LoVo (cell line): Measurements from ENCODE around the gene CEMIP2.
A peak's percentile ranks its signal among the peaks of the same experiment; 100 is the strongest.
"Not testable (repeated sequence)": the region's sequence is repeated elsewhere in the genome, so short reads cannot be mapped to it uniquely, and the experiment has no call there.

Experiments used
- DNase-seq: peaks from one replicate; pipeline ENCODE4 v3.0.0-alpha.2; 2016; ENCODE audit warnings: low spot score

CEMIP2 gene, protein sequence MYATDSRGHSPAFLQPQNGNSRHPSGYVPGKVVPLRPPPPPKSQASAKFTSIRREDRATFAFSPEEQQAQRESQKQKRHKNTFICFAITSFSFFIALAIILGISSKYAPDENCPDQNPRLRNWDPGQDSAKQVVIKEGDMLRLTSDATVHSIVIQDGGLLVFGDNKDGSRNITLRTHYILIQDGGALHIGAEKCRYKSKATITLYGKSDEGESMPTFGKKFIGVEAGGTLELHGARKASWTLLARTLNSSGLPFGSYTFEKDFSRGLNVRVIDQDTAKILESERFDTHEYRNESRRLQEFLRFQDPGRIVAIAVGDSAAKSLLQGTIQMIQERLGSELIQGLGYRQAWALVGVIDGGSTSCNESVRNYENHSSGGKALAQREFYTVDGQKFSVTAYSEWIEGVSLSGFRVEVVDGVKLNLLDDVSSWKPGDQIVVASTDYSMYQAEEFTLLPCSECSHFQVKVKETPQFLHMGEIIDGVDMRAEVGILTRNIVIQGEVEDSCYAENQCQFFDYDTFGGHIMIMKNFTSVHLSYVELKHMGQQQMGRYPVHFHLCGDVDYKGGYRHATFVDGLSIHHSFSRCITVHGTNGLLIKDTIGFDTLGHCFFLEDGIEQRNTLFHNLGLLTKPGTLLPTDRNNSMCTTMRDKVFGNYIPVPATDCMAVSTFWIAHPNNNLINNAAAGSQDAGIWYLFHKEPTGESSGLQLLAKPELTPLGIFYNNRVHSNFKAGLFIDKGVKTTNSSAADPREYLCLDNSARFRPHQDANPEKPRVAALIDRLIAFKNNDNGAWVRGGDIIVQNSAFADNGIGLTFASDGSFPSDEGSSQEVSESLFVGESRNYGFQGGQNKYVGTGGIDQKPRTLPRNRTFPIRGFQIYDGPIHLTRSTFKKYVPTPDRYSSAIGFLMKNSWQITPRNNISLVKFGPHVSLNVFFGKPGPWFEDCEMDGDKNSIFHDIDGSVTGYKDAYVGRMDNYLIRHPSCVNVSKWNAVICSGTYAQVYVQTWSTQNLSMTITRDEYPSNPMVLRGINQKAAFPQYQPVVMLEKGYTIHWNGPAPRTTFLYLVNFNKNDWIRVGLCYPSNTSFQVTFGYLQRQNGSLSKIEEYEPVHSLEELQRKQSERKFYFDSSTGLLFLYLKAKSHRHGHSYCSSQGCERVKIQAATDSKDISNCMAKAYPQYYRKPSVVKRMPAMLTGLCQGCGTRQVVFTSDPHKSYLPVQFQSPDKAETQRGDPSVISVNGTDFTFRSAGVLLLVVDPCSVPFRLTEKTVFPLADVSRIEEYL (N-terminal part only)

DNA sequence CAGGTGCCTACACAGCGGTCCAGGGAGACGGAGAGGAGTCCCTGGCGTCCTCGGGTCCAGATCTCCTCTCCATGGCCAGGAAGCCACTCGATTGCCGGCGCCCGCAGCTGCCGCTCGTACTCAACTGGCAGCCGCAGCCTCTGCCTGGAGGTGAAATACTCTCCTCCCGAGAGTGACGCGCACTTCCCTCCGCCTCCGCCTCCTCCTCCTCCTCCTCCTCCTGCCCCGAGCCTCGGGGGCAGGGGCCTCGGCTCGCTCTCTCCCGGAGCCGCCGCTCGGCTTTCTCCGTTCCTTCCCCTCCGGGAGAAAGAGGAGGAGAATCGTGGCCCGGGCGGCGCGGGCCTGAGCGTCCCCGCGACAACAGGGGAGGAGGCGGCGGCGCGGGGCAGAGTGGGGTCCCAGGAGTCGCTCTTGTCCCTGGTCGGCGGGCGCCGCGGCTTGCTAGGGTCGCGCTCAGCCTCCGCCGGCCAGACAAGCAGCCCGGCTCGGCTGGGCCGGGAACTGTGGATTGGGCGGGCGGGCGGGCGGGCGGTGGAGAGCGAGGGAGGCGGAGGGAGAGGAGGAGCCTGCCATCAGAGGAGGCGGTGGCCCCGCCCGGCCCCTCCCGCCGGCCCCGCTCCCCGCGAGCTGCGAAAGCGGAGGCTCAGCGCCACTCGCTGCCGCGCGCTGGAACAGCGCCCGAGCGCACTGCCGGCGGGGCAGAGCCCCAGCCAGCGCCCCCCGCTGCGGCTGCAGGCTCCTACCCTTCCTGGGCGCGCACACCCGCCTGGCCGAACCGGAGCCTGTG lies at the start of gene CEMIP2:
Gene CEMIP2, minus strand, starts transcription at position 126 of the 787 bp plus-strand sequence. CDS start 18,140 bp downstream, outside the sequence.
- peak; percentile 89 for DNase-seq

DNA sequence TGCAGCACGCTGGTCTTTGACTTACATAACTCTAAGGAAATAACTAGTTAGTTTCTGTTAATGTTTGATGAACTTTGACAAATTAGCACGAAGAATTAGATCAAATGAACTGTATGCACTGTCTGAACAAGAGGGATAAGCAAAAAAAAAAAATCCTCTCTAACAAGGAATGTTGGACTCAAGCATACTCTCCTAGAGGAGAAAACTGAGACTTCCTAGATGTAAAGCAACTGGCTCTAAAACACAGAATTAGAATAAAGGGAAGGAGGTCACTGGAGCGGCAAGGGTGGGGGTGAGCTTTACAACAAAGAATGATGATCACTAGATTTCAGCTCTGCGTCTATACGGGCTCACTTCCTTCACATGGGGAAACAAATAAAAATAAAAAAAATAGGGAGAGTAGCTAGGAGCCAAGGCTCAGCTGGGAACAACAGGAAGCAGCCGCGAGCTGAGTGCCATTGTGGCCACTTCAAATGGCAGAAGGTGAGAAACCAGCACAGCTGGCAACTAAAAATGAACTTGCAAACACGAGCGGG lies 48.7 kb upstream of the CEMIP2 start:
- no peak for DNase-seq

DNA sequence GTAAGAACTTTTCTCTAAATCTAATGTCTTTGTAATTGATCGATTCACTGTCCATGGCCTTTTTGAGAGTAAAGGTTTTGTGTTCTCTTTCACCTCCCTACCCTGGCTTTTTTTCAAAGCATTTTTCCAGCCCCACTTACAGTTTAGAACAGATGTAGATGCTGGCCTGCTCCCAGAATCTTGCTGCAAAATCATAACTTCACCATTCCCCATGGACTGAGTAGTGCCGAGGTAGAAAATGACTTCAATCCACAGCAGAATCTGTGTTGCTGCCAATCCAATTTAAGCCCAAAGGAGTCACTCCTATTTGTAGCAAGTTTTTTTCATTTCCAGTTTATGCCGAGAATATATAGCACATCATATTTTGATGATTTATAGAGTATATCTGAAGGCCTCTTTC lies 46.5 kb upstream of the CEMIP2 start:
- DNase-seq = no peak

DNA sequence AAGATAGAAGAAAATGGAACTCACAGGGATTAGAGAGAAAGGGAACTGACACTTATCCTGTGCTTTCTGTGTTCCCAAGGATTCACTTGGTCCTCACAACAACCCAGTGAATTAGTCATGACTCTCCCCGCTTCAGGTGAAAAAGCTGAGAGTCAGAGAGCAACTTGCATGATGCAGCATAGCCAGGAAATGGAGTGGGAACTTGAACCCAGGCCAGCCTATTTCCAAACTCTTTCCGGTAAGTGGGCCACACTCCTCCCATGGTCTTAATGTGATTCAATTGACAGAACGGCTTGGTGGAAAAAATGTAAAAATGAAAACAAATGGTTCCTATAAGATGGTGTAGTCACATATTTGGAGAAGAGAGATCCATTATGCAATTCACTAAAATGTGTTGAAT lies 45.9 kb upstream of the CEMIP2 start:
- DNase-seq = no peak

DNA sequence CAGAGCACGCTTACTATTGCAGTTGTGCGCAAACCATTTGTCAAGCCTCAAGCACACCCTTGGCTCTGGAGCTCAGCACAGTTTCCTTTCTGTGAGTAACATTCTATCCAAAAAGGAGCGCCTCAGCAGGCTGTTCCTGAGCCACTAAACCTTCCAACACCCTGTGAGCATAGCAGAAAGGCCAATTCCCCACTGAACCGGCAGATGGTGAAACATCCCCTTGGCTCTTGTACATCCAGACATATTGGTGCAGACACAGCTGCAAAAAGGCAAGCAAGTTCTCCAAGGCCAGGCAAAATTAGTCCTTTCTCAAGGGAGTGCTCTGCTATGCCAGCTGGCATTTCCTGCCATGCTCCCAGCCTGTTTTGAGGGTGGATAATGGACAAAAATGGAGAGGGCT lies 44.1 kb upstream of the CEMIP2 start:
- DNase-seq = no peak

DNA sequence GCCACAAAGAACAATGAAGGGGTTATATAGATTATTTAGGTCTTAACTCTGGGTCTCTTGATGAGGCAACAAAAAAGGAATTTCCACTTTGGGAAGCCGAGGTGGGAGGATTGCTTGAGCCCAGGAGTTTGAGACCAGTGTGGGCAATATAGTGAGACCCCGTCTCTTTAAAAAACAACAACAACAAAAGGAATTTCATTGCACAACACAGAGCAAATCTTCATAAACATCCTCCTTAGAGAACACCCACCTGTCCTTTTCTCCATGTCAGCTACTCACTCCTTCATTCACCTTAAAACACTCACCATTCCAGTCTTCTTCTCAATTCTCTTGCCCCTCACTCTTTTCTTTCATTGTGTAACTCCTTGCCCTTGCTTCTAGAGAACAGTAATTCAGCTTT lies 39.8 kb upstream of the CEMIP2 start:
- DNase-seq = no peak

DNA sequence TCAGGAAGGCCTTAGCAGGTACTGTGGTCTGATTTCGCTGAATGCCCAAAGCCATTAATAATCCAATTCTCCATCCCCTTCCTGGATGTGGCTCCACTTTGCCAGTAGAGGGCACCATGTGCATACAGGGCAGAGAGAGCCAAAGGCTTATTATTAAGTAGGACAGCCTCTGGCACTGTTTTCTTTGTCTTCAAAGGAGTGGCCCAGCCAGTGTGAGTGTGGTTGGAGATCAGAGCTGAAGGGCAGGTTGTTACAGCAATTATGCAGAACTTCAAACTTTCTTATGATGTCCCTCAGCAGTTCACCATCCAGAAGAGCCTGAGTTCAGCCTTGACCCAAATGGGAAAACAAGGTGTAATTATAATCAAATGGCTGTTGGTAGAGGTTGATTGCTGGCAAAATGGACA lies 38.6 kb upstream of the CEMIP2 start:
- peak; percentile 80 for DNase-seq

DNA sequence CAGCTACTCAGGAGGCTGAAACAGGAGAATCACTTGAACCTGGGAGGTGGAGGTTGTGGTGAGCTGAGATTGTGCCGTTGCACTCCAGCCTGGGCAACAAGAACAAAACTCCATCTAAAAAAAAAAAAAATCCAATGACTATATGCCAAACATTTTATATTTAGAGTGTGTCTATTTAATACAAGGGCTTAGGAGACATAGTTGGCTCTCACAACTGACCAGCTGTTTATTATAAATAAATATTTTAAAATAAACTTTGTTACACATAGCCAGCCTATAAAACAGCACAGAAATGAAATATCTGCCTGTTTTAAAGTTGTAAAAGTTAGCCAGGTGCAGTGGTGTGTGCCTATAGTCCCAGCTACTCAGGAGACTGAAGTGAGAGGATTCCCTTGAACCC lies 36.8 kb upstream of the CEMIP2 start:
- not testable (repeated sequence) for DNase-seq

DNA sequence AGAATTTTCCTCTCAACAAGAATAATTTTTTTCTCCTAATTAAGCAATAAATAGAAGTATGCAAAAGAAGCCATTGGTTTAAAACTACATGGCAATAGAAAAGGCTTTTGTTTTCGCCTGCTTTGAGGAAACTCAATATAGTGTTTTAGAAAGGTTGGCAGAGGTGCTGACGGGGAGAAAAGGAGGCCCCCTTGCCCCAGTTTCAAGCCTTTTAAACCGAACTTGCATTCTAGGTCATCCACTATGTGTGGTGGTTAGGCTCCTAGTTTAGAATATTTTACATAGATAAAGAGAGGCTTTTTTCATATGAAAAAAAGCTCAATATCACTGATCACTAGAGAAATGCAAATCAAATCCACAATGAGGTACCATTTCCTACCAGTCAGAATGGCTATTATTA lies 33.5 kb upstream of the CEMIP2 start:
- no peak for DNase-seq

DNA sequence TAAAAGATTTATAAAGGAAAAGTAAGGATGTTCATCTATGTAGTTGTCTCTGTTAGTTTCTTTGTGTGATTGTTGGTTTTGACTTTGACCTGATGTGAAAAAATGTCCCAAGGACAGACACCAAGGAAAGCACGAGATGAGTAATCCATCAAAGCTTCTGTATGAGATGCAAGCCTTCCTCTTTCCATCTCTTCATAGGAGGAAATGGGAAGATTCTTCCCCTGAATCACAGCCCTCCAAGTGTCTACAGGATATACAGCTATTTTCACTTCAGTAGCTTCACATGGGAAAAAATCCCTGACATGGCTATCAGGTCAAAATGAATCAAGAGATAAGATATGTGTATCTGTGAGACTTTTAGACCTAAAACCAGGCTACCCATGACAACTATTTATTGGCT lies 29.0 kb upstream of the CEMIP2 start:
- no peak for DNase-seq

DNA sequence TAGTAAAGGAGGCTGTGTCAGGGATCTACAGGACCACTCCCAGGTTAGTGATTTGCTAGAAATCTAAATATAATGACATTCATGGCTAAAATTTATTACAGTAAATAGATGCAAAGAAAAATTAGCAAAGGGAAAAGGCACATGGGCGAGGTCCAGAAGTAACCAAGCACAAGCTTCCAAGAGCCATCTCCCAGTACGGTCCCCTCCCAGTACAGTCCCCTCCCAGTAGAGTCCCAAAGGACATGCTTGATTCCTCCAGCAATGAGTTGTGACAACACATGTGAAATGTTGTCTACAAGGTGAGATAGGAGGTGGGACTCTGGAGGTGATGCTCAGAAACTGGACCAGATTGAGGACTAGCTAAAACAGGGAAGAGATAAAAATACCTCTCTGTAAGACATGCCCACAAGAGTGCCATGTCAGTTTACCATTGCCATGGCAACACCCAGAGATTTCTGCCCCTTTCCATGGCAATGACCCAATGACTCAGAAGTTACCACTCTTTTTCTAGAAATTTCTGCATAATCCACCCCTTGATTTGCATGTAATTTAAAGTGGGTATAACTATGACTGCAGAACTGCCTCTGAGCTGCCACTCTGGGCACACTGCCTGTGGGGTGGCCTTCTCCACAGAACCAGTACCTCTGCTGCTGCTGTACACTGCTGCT lies 27.9 kb upstream of the CEMIP2 start:
- no peak for DNase-seq

DNA sequence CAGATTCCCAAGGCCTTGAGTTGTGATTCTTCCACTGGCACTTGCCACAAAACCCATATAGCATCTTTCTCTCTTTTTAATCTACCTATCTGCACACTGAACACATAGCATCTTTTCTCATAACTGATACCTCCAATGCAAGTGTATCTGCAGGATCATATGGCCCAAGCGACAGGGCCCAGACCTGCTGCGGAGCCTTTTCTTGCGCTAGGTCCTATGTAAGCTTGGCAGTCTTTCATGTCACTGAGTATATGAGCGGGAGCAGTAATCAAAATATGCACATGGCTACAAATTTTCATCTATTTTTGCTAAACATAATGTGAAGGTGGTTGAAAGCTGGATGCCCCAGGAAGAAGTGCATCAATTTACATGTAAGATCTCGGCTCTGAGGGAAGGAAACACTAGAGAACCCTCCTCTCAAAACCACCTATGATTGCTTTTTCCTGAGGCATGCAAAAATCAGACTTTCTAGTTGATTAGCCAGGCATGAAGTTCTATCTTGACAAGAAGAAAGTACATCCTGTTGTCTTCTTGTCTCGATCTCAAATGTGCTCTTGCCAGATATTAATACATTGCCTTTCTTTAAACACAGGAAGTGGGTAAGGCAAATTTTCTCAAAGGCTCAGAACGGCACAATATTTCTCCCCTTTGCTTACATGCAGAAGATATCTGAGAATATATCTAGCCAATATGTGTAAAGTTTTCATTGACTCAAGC lies 26.9 kb upstream of the CEMIP2 start:
- no peak for DNase-seq

DNA sequence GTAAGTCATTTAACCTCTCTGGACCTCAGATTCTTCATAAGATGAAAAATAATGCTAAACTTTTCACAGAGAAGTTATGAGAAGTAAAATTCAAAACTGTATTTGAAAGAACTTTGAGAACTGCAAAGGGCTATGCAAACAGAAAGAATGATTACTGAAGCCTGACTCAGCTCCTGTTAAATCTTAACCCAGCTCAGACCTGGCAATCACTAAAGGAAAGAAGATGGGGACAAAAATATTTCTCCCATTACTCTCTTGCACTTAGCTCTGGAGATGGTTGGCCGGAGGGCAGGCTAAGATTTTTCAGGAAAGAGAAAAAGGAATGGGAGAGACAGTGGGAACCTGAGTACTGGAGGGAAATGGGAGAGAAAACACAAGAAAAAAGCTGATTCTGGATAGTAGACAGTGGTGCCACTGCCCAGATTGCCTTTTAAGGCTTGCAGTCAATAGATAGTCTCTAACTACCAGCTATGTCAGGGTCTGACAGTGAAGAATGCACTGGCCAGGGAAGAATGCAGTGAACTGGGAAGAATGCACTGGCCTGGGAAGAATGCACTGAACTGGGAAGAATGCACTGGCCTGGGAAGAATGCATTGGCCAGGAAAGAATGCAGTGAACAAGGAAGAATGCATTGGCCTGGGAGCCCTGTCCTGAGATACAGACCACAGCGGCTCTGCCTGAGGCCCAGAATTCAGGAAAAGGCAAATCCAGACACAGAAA lies 25.2 kb upstream of the CEMIP2 start:
- DNase-seq = peak; percentile 6

DNA sequence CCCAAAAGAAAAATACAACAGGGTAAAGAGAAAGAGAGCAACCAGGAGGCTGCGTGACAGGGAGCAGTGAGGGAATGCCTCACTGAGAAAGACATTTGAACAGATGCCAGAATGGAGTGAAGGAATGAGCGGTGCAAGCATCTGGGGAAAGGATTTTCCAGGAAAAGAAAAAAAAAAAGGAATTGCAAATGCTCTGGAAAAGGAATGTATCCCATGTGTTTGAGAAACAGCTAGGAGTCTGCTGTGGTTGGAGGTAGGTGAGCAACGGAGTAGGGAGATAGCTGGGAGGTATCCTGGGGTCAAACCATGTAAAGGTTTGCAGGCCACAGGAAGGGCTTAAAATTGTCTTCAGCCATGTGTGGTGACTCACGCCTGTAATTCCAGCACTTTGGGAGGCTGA lies 23.6 kb upstream of the CEMIP2 start:
- no peak for DNase-seq

DNA sequence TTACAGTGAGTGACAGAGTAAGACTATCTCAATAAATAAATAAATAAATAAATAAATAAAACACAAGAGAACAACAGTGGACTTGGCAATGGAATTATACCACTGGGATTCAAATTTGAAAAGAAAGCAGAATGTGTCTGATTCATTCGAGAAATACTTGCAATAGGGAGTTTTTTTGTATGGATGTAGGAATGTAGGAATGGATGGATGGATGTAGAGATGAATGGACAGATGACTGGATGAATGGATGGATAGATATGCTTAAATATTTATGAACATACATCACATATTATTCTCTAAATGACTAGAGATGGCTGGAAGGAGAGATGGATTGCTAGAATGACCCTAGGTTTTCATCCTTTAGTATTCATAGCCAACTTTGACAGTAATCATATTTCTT lies 22.0 kb upstream of the CEMIP2 start:
- DNase-seq = no peak

DNA sequence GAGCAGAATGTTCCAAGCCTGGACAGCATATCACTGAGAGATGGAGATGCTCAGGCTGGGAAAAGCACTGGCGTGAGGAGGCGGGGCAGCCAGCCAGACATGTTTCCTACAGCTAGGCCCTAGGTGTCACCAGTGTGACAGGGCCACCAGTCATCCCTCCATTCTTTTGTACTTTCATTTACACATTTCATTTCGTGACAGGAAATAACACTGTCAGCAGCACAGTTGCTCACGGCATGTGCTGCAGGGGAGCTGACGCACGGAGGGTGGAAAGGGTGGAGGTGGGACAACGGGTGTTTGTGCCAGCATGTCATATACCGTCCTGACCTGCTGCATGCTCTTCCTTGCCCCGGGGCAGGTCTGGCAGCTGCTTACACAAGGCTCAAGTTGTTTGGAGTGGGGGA lies 14.8 kb upstream of the CEMIP2 start:
- DNase-seq = no peak

DNA sequence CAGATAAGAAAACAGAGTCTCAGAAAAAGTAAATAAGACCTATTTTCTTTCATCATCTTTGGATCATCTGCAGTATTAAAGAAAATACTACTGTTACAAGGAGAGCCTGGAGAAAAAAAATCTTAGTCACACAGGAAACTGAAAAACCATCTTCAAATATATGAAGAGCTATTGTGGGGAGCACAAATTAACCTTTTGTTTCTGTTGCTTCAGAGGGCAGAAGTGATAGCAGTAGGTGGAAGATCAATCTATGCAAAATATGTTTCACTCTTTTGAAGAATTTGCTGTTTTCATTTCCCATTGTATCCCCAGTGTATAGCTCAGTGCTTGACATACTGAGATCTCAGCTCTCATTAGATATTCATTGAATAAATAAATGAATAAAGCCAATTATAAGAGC lies 13.1 kb upstream of the CEMIP2 start:
- DNase-seq = no peak

DNA sequence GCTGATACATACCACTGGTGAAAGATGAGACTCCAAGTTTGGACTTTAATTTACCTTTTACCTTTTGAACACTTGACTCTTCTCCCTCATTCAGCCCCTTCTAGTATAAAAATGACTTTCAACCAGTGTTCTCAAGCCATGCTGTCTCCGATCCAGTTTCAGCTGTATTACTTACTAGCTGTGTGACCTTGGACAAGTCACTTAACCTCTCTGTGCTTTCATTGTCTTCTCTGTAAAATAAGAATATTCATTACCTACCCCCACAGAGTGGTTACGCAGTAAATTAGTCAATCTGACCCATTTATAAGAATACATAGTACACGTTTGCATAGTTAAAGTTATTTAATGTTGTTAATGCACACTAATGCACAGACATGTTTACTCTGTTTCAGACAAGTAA lies 12.6 kb upstream of the CEMIP2 start:
- DNase-seq = no peak

DNA sequence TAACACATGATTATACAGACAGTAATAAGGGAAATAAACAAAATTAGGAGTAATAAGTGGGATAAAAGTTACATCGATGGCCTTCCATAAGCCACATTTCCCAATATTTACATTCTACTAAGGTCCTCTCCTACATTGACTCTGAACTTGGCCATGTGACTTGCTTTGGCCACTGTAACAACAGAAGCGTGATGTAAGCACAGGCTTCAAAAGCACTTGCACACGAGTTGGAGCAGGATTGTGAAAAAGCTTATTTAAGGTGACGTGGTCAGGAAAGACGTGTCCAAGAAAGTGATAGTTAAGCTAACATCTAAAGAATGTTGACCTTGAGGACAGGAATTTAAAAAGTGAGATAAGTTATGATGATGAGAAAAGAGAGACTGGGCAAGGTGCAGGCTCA lies 9.8 kb upstream of the CEMIP2 start:
- no peak for DNase-seq
